Ishikawa (cell line): ENCODE data around the gene ERCC3.

Source experiments
- CEBPB ChIP-seq: IDR thresholded peaks from 2 replicates; pipeline ENCODE4 v1.6.1; 2012
- CREB1 ChIP-seq: IDR thresholded peaks from 2 replicates; pipeline ENCODE4 v1.6.1; 2012; ENCODE audit warnings: low read depth
- EGR1 ChIP-seq: IDR thresholded peaks from 2 replicates; pipeline ENCODE4 v1.6.1; 2012
- EP300 ChIP-seq: IDR thresholded peaks from 2 replicates; pipeline ENCODE4 v1.6.1; 2012; ENCODE audit warnings: borderline replicate concordance
- FOXM1 ChIP-seq: IDR thresholded peaks from 2 replicates; pipeline ENCODE4 v1.6.1; 2012; ENCODE audit warnings: low read depth, borderline replicate concordance
- NFIC ChIP-seq: IDR thresholded peaks from 2 replicates; pipeline ENCODE4 v1.6.1; 2012
- RAD21 ChIP-seq: IDR thresholded peaks from 2 replicates; pipeline ENCODE4 v1.6.1; 2012; ENCODE audit warnings: low read depth
- TAF1 ChIP-seq: IDR thresholded peaks from 2 replicates; pipeline ENCODE4 v1.6.1; 2012; ENCODE audit warnings: low read depth, mild to moderate bottlenecking
- TCF12 ChIP-seq: IDR thresholded peaks from 2 replicates; pipeline ENCODE4 v1.6.1; 2012; ENCODE audit warnings: low read depth
- TEAD4 ChIP-seq: IDR thresholded peaks from 2 replicates; pipeline ENCODE4 v1.6.1; 2012
- YY1 ChIP-seq: IDR thresholded peaks from 2 replicates; pipeline ENCODE4 v1.6.1; 2012; ENCODE audit warnings: low read depth
- ZBTB7A ChIP-seq: IDR thresholded peaks from 2 replicates; pipeline ENCODE4 v1.6.1; 2012; ENCODE audit warnings: low read depth
- TF ChIP-seq, protein P1 (sequence below): IDR thresholded peaks from 2 replicates; pipeline ENCODE4 v1.6.1; 2012
- TF ChIP-seq, protein P2 (sequence below): IDR thresholded peaks from 2 replicates; pipeline ENCODE4 v1.6.1; 2012; ENCODE audit warnings: low read depth, mild to moderate bottlenecking
- TF ChIP-seq, protein P3 (sequence below): IDR thresholded peaks from 2 replicates; pipeline ENCODE4 v1.6.1; 2012

Gene ERCC3

DNA sequence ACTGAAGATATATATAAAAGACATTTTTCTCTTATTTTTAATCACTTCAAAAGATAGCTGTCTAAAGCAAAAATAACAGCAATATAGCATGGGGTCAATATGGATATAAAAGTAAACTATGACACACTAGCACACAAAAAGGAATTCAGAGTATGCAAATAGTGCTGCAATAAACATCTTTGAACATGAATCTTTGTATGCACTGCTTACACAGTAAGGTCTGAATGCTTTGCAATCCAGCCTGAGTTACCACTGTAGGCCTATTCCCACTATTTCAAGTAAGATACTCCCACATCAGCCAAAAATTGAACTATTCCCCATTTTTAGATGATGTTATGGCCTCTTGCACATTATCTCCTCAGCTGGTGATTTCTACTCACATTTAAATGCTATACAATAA lies 27.4 kb upstream of the ERCC3 start:
- TF ChIP-seq TAF1 (no peak), TEAD4 (no peak), RAD21 (no peak), CREB1 (no peak)
- TF ChIP-seq, protein P1, sequence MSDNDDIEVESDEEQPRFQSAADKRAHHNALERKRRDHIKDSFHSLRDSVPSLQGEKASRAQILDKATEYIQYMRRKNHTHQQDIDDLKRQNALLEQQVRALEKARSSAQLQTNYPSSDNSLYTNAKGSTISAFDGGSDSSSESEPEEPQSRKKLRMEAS = no peak

DNA sequence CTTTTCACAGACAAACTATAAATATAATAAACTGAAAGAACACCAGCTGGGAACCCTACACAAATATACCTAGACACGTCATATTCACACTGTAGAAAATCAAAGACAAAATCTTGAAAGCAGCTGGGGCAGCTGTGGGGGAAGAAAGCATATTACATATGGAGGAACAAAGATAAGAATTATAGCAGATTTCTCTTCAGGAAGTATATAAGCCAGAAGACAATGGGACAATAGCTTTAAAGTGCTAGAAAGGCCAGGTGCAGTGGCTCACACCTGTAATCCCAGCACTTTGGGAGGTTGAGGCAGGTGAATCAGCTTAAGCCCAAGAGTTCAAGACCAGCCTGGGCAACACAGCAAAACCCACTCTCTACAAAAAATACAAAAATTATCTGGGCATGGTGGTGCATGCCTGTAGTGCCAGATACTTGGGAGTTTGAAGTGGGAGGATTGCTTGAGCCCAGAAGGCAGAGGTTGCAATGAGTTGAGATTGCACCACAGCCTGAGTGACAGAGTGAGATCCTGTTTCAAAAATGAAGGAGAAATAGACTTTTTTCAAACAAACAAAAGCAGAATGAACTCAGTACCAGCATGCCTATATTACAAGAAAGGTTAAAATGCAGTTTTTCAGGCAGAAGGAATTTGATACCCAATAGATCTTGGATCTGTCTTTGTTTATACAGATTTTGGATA lies 26.8 kb upstream of the ERCC3 start:
- TF ChIP-seq FOXM1 (no peak), TAF1 (no peak), EGR1 (no peak), YY1 (no peak), RAD21 (no peak), EP300 (no peak), NFIC (no peak), CREB1 (no peak), TCF12 (no peak), CEBPB (no peak), TEAD4 (no peak)
- TF ChIP-seq, protein P2, sequence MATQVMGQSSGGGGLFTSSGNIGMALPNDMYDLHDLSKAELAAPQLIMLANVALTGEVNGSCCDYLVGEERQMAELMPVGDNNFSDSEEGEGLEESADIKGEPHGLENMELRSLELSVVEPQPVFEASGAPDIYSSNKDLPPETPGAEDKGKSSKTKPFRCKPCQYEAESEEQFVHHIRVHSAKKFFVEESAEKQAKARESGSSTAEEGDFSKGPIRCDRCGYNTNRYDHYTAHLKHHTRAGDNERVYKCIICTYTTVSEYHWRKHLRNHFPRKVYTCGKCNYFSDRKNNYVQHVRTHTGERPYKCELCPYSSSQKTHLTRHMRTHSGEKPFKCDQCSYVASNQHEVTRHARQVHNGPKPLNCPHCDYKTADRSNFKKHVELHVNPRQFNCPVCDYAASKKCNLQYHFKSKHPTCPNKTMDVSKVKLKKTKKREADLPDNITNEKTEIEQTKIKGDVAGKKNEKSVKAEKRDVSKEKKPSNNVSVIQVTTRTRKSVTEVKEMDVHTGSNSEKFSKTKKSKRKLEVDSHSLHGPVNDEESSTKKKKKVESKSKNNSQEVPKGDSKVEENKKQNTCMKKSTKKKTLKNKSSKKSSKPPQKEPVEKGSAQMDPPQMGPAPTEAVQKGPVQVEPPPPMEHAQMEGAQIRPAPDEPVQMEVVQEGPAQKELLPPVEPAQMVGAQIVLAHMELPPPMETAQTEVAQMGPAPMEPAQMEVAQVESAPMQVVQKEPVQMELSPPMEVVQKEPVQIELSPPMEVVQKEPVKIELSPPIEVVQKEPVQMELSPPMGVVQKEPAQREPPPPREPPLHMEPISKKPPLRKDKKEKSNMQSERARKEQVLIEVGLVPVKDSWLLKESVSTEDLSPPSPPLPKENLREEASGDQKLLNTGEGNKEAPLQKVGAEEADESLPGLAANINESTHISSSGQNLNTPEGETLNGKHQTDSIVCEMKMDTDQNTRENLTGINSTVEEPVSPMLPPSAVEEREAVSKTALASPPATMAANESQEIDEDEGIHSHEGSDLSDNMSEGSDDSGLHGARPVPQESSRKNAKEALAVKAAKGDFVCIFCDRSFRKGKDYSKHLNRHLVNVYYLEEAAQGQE = no peak
- TF ChIP-seq, protein P1 = no peak

DNA sequence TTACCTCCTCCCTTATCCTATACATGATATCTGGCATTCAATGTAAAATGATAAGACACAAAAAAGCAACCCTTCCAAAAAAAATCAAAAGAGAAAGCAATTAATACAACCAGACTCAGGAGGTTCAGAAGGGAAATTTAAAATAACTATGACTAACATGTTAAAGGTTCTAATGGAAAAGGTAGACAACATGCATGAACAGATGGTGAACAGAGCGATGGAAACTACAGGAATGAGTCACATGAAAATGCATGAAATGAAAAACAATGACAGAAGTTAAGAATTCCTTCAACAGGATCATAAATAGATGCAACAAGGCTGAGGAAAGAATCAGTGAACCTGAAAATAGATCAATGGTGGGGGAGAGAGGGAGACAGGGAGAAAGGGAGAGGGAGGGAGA lies 26.1 kb upstream of the ERCC3 start:
- TF ChIP-seq EP300 = no peak
- no peak for TF ChIP-seq EGR1
- no peak for TF ChIP-seq FOXM1
- no peak for TF ChIP-seq TCF12
- TF ChIP-seq, protein P2 = no peak
- no peak for TF ChIP-seq NFIC
- no peak for TF ChIP-seq TAF1
- TF ChIP-seq CREB1 = no peak

DNA sequence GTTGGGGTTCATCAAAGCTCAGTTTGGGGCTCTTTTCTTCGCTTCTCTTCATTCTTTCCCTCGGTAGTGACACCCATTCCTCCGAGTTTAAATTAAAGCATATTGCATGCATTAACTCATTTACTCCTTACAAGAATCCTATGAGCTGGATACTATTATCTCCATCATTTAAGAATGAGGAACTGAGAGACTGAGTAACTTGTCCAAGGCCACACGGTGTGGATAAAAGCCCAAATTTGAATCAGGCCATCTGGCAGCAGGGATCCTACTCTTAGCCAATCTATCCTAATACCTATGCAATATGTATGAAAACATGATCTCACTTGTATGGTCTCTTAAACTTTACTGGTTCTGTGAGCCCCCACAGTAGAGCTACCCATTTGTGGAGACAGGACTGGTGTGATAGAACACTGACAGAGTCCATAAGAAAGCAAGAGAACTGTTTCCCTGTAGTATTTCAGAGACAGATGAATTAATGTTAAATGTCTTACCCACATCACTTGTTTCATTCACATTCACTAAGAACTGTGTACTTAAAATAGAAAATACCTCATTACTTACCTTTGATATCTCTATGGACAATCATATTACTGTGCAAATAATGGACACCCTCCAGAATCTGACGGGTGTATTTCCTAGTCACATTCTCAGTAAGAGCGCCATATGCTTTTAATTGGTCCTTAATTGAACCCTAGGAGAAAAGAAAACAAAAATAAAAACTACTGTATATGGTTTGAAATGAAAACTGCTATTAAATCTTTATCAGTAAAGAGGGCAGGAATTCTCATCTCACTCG lies 20.4 kb upstream of the ERCC3 start:
- TF ChIP-seq ZBTB7A = no peak
- TF ChIP-seq CREB1 = no peak
- TF ChIP-seq YY1 = no peak
- no peak for TF ChIP-seq FOXM1
- TF ChIP-seq, protein P3, sequence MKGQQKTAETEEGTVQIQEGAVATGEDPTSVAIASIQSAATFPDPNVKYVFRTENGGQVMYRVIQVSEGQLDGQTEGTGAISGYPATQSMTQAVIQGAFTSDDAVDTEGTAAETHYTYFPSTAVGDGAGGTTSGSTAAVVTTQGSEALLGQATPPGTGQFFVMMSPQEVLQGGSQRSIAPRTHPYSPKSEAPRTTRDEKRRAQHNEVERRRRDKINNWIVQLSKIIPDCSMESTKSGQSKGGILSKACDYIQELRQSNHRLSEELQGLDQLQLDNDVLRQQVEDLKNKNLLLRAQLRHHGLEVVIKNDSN = no peak
- no peak for TF ChIP-seq RAD21
- TF ChIP-seq, protein P1 = no peak
- TF ChIP-seq, protein P2 = no peak
- no peak for TF ChIP-seq CEBPB
- TF ChIP-seq TEAD4 = no peak
- no peak for TF ChIP-seq TCF12
- TF ChIP-seq EP300 = no peak
- no peak for TF ChIP-seq EGR1
- no peak for TF ChIP-seq NFIC
